Activated CD8-positive, alpha-beta T cell treated with anti-CD3 and anti-CD28 coated beads for 36 hours (primary cell): ENCODE measurements around the gene VSTM2L. TPM values are rescaled to one million over a fixed set of nuclear protein-coding genes. Genes with fewer than 3 reads are reported as not detected.

ENCODE experiments used
- ATAC-seq: fragments of 200-7000 bp; cut with Tn5 transposase; one replicate; pipeline ENCODE4 v1.10.0; 2021; ENCODE audit warnings: mild to moderate bottlenecking, moderate library complexity
- CTCF ChIA-PET: fragments of 350-600 bp; sonication (Branson Sonifier 250); formaldehyde crosslinking; loops from one replicate; lab custom pipeline; 2021; ENCODE audit warnings: antibody characterized with exemption; lab: Charles Lee
- POLR2A ChIA-PET: fragments of 350-600 bp; sonication (Branson Sonifier 250); formaldehyde crosslinking; loops from one replicate; lab custom pipeline; 2021; ENCODE audit warnings: antibody characterized with exemption; lab: Charles Lee
- DNase-seq: peaks from one replicate; pipeline ENCODE4 v3.0.0-alpha.2; 2020
- H3K27ac Mint-ChIP-seq: one replicate; pipeline ENCODE4 v1.8.0; 2021; ENCODE audit warnings: mild to moderate bottlenecking, mixed read lengths
- H3K27me3 Mint-ChIP-seq: one replicate; pipeline ENCODE4 v1.8.0; 2021; ENCODE audit warnings: mixed read lengths
- H3K36me3 Mint-ChIP-seq: one replicate; pipeline ENCODE4 v1.8.0; 2021; ENCODE audit warnings: low read depth, mixed read lengths
- H3K4me1 Mint-ChIP-seq: one replicate; pipeline ENCODE4 v1.8.0; 2021; ENCODE audit warnings: low read depth, mixed read lengths
- H3K4me3 Mint-ChIP-seq: one replicate; pipeline ENCODE4 v1.8.0; 2021; ENCODE audit warnings: mild to moderate bottlenecking, moderate library complexity, mixed read lengths
- H3K9me3 Mint-ChIP-seq: one replicate; pipeline ENCODE4 v1.8.0; 2021; ENCODE audit warnings: mixed read lengths
- CTCF ChIP-seq: fragments of 200-600 bp; IDR thresholded peaks from one replicate; pipeline ENCODE4 v1.8.0; 2022; ENCODE audit warnings: antibody characterized with exemption, mild to moderate bottlenecking
- intact Hi-C: fragments of 100-400 bp; cut with micrococcal nuclease; formaldehyde crosslinking; loops from one replicate; pipeline ENCODE4 v1.10.0; 2022
- total RNA-seq, 2 experiments: library from RNA; stranded (reverse); gene quantifications; one replicate each; pipeline ENCODE4 v1.2.3, GENCODE V29; 2021

The VSTM2L gene
- total RNA-seq, 2 experiments from 2014 or later = not detected

GRCh38 chr20:37936451-37936850, 33.5 kb downstream of the VSTM2L start:
- H3K27me3 Mint-ChIP-seq = peaks cover 1% of the 10 kb centered on the region
- H3K36me3 Mint-ChIP-seq = no peaks in the 10 kb centered on the region
- H3K9me3 Mint-ChIP-seq = no peaks in the 10 kb centered on the region
- DNase-seq = no peak
- H3K4me3 Mint-ChIP-seq = no peak overlapping the region
- no peak for ATAC-seq
- no peaks in the 10 kb centered on the region for H3K4me1 Mint-ChIP-seq
- TF ChIP-seq CTCF = no peak
- POLR2A ChIA-PET = no interaction called here
- no peak overlapping the region for H3K27ac Mint-ChIP-seq
- CTCF ChIA-PET = no interaction called here
- intact Hi-C loops = no loop called here

DNA sequence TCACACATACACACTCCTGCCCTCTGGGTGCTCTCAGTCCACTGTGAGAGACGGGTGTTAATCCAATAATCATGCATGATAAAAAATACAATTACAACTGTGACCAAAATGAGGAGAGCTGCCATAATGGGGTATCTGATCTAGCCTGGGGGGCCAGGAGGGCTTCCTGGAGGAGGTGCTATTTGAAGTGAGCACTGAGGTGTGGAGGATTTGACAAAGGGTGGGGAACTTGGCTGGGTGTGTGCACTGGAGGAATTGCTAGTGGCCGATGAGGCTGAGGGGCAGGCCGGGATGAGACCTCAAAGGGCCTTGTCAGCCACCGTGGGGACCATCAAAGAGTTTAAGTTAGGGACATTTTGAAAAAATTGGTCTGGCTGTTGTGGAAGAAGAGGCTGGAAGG, 34.8 kb downstream of the VSTM2L start:
- DNase-seq (no peak), ATAC-seq (no peak)
- intact Hi-C loops = no loop called here
- no peak for TF ChIP-seq CTCF
- H3K4me1 Mint-ChIP-seq = no peaks in the 10 kb centered on the region
- CTCF ChIA-PET = no interaction called here
- no peaks in the 10 kb centered on the region for H3K27me3 Mint-ChIP-seq
- H3K36me3 Mint-ChIP-seq = no peaks in the 10 kb centered on the region
- no peaks in the 10 kb centered on the region for H3K9me3 Mint-ChIP-seq
- H3K27ac Mint-ChIP-seq = no peak overlapping the region
- no peak overlapping the region for H3K4me3 Mint-ChIP-seq
- POLR2A ChIA-PET = no interaction called here

DNA sequence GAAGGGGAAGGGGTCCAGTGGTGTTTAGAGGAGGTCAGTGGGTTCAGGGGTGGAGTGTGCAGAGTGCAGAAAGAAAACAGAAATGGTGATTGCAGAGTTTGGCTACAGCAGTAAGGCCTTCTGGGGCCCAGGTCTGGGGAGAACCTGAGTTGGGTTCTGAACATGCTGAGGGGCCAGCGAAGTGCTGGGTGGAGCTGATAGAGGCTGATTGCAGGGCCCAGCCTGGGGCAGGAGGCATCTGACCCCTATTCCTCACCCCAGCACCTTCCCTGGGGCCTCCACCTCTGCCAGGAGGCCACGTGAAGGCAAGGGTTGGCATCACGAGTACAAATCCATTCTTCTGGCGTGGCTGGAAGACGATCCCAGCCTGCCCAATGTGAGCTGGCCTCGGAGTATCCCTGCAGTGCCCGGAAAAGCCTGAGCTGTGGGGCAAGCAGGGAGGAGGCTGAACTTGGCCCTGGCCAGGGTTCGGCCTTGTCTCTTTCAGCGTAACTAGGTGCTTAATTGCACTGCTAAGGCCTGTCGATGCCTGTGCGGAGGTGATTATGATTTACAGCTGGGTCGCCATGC, 35.3 kb downstream of the VSTM2L start:
- no peaks in the 10 kb centered on the region for H3K36me3 Mint-ChIP-seq
- intact Hi-C loops = no loop called here
- CTCF ChIA-PET = no interaction called here
- H3K9me3 Mint-ChIP-seq = no peaks in the 10 kb centered on the region
- no peak for TF ChIP-seq CTCF
- DNase-seq (no peak), ATAC-seq (no peak)
- POLR2A ChIA-PET = interaction anchor here (0.6 kb wide), 1 partner anchor 39 kb away, joined by 3 read pairs; no protein-coding TSS in a partner anchor
- no peaks in the 10 kb centered on the region for H3K27me3 Mint-ChIP-seq
- H3K27ac Mint-ChIP-seq = no peak overlapping the region
- H3K4me1 Mint-ChIP-seq = no peaks in the 10 kb centered on the region
- H3K4me3 Mint-ChIP-seq = no peak overlapping the region

DNA sequence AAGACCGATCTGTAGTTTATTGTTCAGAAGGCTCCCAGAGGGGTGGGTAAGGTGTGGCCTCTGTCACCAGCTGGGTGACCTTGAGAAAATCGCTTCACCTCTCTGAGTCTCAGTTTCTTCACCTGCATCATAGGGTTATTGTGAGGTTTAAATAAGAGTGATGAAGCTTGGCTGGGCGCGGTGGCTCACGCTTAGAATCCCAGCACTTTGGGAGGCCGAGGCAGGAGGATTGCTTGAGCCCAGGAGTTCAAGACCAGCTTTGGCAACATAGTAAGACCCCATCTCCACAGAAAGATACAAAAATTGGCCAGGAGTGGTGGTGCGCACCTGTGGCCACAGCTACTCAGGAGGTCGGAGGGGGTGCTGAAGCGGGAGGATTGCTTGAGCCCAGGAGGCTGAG, 36.0 kb downstream of the VSTM2L start:
- TF ChIP-seq CTCF = no peak
- ChIA-PET CTCF (no interaction called here), POLR2A (no interaction called here)
- DNase-seq = no peak
- H3K4me1 Mint-ChIP-seq = no peaks in the 10 kb centered on the region
- no peaks in the 10 kb centered on the region for H3K9me3 Mint-ChIP-seq
- H3K4me3 Mint-ChIP-seq = no peak overlapping the region
- ATAC-seq = no peak
- H3K36me3 Mint-ChIP-seq = no peaks in the 10 kb centered on the region
- no peaks in the 10 kb centered on the region for H3K27me3 Mint-ChIP-seq
- no peak overlapping the region for H3K27ac Mint-ChIP-seq
- intact Hi-C loops = no loop called here

- ATAC-seq (no peak), DNase-seq (no peak)
- Mint-ChIP-seq H3K9me3 (no peaks in the 10 kb centered on the region), H3K27ac (no peak overlapping the region), H3K27me3 (no peaks in the 10 kb centered on the region), H3K4me3 (no peak overlapping the region), H3K4me1 (no peaks in the 10 kb centered on the region), H3K36me3 (no peaks in the 10 kb centered on the region)
- TF ChIP-seq CTCF = no peak
- intact Hi-C loops = no loop called here
- ChIA-PET CTCF (no interaction called here), POLR2A (no interaction called here)
Observed at GRCh38 chr20:37939701-37940560, 37.0 kb downstream of the VSTM2L start.
